Activated T-cell treated with anti-CD3 and anti-CD28 coated beads, Interleukin-2, amount 50 U/mL, for 48 hours (primary cell): ENCODE data around the gene SBK2.
"Not testable (repeated sequence)": the region's sequence is repeated elsewhere in the genome, so short reads cannot be mapped to it uniquely, and the experiment has no call there.

Experiments
- DNase-seq, 2 experiments: peaks; one replicate each; pipeline ENCODE4 v3.0.0-alpha.2; 2020

The SBK2 gene

GRCh38 chr19:55534280-55534679, 2.7 kb downstream of the SBK2 start:
- DNase-seq = not testable (repeated sequence)

- no peak for DNase-seq
Observed at GRCh38 chr19:55530996-55531395, 5.9 kb downstream of the SBK2 start.

GRCh38 chr19:55529636-55530234, 7.2 kb downstream of the SBK2 start:
- no peak for DNase-seq

- no peak for DNase-seq
Observed at GRCh38 chr19:55528030-55528803, 8.7 kb downstream of the SBK2 start.

- DNase-seq = no peak
Observed at GRCh38 chr19:55527197-55528029, 9.5 kb downstream of the SBK2 start.

GRCh38 chr19:55526216-55527196, 10.4 kb downstream of the SBK2 start:
- no peak for DNase-seq

GRCh38 chr19:55525289-55526101, 11.4 kb downstream of the SBK2 start:
- DNase-seq = no peak

GRCh38 chr19:55520691-55521292, 16.1 kb downstream of the SBK2 start:
- DNase-seq = no peak

- DNase-seq = no peak
Observed at GRCh38 chr19:55519451-55520311, 17.3 kb downstream of the SBK2 start.

GRCh38 chr19:55516878-55517620, 19.9 kb downstream of the SBK2 start:
- peak; percentile 95 to 96 for DNase-seq

GRCh38 chr19:55508120-55508519, 28.8 kb downstream of the SBK2 start:
- DNase-seq = no peak

- DNase-seq = no peak
Observed at GRCh38 chr19:55504981-55505380, 32.0 kb downstream of the SBK2 start.

- DNase-seq = no peak
Observed at GRCh38 chr19:55504252-55504603, 32.7 kb downstream of the SBK2 start.

- peak; percentile 97 for DNase-seq
Observed at GRCh38 chr19:55503502-55504251, 33.3 kb downstream of the SBK2 start.

GRCh38 chr19:55503157-55503501, 33.8 kb downstream of the SBK2 start:
- DNase-seq = no peak

GRCh38 chr19:55502197-55502952, 34.6 kb downstream of the SBK2 start:
- DNase-seq = no peak

- DNase-seq = no peak
Observed at GRCh38 chr19:55500368-55500952, 36.5 kb downstream of the SBK2 start.
